ENCODE results near the gene HS3ST1.

HS3ST1 gene

DNA sequence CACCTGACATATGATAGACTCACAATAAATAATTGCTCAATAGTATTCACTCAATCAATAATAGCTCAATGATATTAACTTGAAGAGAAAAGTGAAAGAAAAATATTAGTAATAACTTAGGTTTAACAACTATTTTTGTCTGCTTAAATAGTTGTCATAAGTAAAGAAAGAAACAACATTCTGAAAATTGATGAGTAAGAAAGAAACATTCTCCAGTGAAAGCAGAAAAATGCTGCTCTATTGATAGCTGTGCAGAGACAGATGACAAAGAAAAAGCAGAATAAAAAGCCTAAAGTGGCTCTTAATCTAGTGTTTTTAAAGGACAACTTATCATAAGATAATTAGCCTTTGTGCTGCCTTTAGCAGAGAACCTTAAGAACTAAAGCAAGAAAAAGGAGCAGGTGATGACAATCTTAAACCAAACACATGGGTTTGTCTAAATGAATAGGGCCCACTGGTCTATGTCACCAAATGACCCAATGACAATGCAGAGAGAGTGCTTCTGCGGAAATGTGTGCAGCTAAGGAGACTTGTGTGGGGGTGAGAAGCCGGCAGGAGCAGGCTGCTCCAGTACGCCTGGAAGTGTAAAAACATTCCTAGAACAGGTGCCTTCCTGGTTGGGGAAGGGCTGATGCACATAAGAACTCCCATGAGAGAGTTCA lies 13.2 kb downstream of the HS3ST1 start:
- no peak overlapping the region for H3K4me2 ChIP-seq
- no peak overlapping the region for H2AFZ ChIP-seq (ENCODE audit: low read depth)
- no peaks in the 10 kb centered on the region for H4K20me1 ChIP-seq (ENCODE audit: insufficient read depth)
- TF ChIP-seq CTCF (conservative IDR thresholded peaks at IDR 0.05; ENCODE audit: low read depth, low read length), result no peak
- H3K27ac ChIP-seq, result no peak overlapping the region
- H3K9ac ChIP-seq, result no peak overlapping the region
- H3K27me3 ChIP-seq (ENCODE audit: insufficient read depth, low read depth), result no peaks in the 10 kb centered on the region
- H3K4me1 ChIP-seq (ENCODE audit: low read depth, poor library complexity, severe bottlenecking), result no peaks in the 10 kb centered on the region
- no peak overlapping the region for H3K4me3 ChIP-seq (IDR thresholded peaks at IDR 0.05; ENCODE audit: insufficient read depth, low read depth, low read length)
- H3K79me2 ChIP-seq (ENCODE audit: insufficient read depth, low read depth), result no peaks in the 10 kb centered on the region
- no peaks in the 10 kb centered on the region for H3K36me3 ChIP-seq (ENCODE audit: insufficient read depth)

- Histone ChIP-seq H3K4me1 (ENCODE audit: low read depth, poor library complexity, severe bottlenecking) (no peaks in the 10 kb centered on the region), H3K27ac (no peak overlapping the region), H4K20me1 (ENCODE audit: insufficient read depth) (no peaks in the 10 kb centered on the region), H3K27me3 (ENCODE audit: insufficient read depth, low read depth) (no peaks in the 10 kb centered on the region), H3K36me3 (ENCODE audit: insufficient read depth) (no peaks in the 10 kb centered on the region), H3K79me2 (ENCODE audit: insufficient read depth, low read depth) (no peaks in the 10 kb centered on the region), H3K4me3 (IDR thresholded peaks at IDR 0.05; ENCODE audit: insufficient read depth, low read depth, low read length) (no peak overlapping the region), H3K4me2 (no peak overlapping the region), H2AFZ (ENCODE audit: low read depth) (no peak overlapping the region), H3K9ac (no peak overlapping the region)
- TF ChIP-seq CTCF (conservative IDR thresholded peaks at IDR 0.05; ENCODE audit: low read depth, low read length), result no peak
Observed at GRCh38 chr4:11412211-11412610, 16.5 kb downstream of the HS3ST1 start.

DNA sequence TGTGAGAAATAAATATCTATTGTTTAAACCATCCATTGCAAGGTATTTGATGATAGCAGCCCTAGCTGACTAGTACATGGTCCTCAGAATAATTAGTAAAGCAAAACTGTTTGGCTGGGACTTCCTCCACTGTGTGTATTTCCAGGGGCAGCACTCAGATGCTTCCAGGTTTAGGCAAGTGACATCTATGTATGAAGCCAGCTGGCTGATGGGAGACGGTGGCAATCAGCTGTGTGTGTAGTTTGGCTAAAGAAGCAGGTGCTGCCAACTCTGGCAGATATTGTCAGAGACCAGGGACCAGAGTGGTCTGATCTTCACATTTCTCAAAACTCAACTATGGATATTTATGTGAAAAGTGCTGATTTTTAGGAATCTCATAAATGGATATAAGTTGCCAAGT lies 19.1 kb downstream of the HS3ST1 start:
- Histone ChIP-seq H3K79me2 (ENCODE audit: insufficient read depth, low read depth) (no peaks in the 10 kb centered on the region), H3K27ac (no peak overlapping the region), H4K20me1 (ENCODE audit: insufficient read depth) (no peaks in the 10 kb centered on the region), H3K9ac (no peak overlapping the region), H2AFZ (ENCODE audit: low read depth) (no peak overlapping the region), H3K36me3 (ENCODE audit: insufficient read depth) (no peaks in the 10 kb centered on the region), H3K27me3 (ENCODE audit: insufficient read depth, low read depth) (no peaks in the 10 kb centered on the region), H3K4me3 (IDR thresholded peaks at IDR 0.05; ENCODE audit: insufficient read depth, low read depth, low read length) (no peak overlapping the region), H3K4me2 (no peak overlapping the region), H3K4me1 (ENCODE audit: low read depth, poor library complexity, severe bottlenecking) (no peaks in the 10 kb centered on the region)
- TF ChIP-seq CTCF (conservative IDR thresholded peaks at IDR 0.05; ENCODE audit: low read depth, low read length), result no peak

DNA sequence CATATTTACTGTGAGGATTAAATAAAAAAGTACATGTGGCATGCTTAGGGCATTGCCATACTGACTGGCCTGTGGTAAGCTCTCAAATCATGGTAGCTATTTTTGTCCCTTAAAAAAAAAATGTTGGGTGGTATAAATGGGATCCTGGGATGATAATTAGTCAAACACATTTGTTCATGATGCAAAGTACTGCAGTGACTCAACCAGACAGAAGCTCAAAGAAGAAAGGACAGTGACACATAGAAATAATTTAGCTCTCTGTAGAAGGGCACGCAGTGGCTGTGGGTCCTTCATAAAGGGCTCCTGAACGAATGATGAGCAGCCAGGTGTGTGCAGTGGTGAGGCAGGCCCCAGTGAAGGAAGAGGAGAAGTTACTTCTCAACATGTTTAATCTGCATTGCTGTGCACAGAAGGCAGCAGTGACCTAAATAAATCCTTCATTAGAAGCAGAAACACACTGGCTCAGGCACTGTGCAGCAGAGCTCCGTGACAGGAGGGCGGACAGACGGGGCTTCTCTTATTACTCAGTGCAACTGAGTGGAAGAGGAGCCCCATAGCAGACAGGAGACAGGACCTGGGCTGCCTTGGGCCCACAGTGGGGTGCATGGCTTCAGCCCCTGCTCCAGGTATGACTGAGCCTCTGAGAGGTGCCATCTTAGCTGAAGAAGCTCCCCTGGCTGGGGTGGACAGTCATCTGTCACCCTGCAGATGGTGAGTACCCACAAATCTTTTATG lies 20.3 kb downstream of the HS3ST1 start:
- no peaks in the 10 kb centered on the region for H3K27me3 ChIP-seq (ENCODE audit: insufficient read depth, low read depth)
- H3K27ac ChIP-seq, result no peak overlapping the region
- no peaks in the 10 kb centered on the region for H3K4me1 ChIP-seq (ENCODE audit: low read depth, poor library complexity, severe bottlenecking)
- H3K9ac ChIP-seq, result no peak overlapping the region
- no peak overlapping the region for H3K4me2 ChIP-seq
- H3K36me3 ChIP-seq (ENCODE audit: insufficient read depth), result no peaks in the 10 kb centered on the region
- no peaks in the 10 kb centered on the region for H4K20me1 ChIP-seq (ENCODE audit: insufficient read depth)
- H3K4me3 ChIP-seq (IDR thresholded peaks at IDR 0.05; ENCODE audit: insufficient read depth, low read depth, low read length), result no peak overlapping the region
- H2AFZ ChIP-seq (ENCODE audit: low read depth), result no peak overlapping the region
- no peaks in the 10 kb centered on the region for H3K79me2 ChIP-seq (ENCODE audit: insufficient read depth, low read depth)
- TF ChIP-seq CTCF (conservative IDR thresholded peaks at IDR 0.05; ENCODE audit: low read depth, low read length), result no peak
